MM.1S (cell line): ENCODE data around the gene SLC6A16.

Source experiments
- EZH2 ChIP-seq: fragments of 300-600 bp; sonication (generic); optimal IDR thresholded peaks from 2 replicates; pipeline ENCODE3; 2017; ENCODE audit warnings: low read depth, mild to moderate bottlenecking, antibody characterized with exemption, low read length, mixed read lengths
- TF ChIP-seq, protein P1 (sequence below): fragments of 300-600 bp; sonication (generic); IDR thresholded peaks from 2 replicates; pipeline ENCODE4 v1.5.1; 2016; ENCODE audit warnings: antibody characterized with exemption, low read length, mixed read lengths

DNA sequence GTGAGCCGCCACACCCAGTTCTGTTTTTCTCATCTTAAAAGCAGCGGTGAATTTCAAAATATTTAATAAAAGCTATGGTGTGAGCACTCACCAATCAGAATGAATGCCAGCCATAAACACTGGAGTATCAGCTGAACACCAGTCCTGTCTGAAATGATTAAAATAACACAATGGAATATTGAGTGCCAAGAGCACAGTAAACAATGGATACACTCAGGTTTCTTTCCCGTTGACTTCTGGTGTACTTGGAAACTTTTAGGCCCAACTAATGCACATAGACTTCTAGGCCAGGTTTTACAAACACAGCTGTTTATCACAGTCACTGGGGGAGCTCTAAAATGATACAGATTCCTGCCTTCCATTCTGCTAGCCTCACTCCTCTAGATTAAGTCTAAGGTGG, 68.3 kb downstream of the SLC6A16 start:
- TF ChIP-seq, protein P1, sequence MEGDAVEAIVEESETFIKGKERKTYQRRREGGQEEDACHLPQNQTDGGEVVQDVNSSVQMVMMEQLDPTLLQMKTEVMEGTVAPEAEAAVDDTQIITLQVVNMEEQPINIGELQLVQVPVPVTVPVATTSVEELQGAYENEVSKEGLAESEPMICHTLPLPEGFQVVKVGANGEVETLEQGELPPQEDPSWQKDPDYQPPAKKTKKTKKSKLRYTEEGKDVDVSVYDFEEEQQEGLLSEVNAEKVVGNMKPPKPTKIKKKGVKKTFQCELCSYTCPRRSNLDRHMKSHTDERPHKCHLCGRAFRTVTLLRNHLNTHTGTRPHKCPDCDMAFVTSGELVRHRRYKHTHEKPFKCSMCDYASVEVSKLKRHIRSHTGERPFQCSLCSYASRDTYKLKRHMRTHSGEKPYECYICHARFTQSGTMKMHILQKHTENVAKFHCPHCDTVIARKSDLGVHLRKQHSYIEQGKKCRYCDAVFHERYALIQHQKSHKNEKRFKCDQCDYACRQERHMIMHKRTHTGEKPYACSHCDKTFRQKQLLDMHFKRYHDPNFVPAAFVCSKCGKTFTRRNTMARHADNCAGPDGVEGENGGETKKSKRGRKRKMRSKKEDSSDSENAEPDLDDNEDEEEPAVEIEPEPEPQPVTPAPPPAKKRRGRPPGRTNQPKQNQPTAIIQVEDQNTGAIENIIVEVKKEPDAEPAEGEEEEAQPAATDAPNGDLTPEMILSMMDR: no peak
- no peak for TF ChIP-seq EZH2
